Camera-type eye (tissue), 1 donor: ENCODE data around the gene SLC38A8. TPM values are rescaled to one million over a fixed set of nuclear protein-coding genes. Genes with fewer than 3 reads are reported as not detected.

Source experiments
- total RNA-seq: library from RNA; depleted of rRNA; stranded (reverse); fragments of >200 nt; gene quantifications from one replicate; pipeline ENCODE4 v1.2.3, GENCODE V29; 2014

Gene SLC38A8
- 6.6 TPM for total RNA-seq

DNA sequence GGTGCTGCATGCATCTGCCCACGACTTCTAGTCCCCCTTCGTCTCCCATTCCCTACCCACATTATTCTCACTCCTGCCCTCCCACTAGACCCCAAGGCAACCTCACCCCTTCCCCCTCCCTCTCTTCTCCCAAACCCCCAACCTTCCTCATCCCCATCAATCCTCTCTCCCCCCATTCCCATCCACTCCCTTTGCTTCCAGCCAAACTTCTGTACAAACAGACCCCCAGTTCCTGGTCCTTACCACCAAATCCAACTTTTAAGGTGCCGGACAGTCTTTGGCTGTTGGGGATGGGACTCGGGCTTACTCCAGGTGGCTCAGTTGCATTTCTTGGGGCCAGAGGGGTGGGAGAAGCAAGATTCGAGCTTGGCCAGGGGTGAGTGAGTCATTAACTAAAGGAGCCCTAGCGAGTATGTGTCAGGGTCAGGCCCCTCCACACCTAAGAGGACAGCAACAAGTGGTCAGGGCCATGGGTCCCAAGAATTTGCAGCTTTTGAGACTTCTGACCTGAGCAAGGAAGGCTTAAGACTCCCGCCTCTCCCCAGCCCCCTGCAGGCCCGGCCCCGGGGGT, at the start of gene SLC38A8:
SLC38A8 (minus strand) TSS at position 488 of the 571 bp plus-strand sequence. CDS start 638 bp downstream, outside the sequence.

DNA sequence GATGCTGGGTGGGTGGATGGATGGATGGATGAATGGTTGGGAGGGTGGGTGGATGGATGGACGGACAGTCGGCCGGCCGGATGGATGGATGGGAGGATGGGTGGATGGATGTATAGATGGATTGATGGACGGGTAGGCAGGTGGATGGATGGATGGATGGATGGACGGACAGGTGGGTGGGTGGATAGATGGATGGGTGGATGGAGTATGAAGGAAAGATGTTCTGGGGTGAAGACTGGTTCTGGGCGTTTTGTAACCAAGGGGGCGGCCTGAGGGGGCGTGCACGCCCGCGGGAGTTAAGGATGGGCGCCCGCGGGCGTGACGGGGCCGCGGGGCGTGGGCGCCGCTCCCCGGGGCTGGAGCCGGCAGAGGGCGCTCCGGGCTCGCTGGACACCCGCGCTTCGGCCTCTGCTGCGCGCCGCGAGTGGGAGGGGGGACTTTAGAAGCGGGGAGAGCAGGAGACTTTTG, 74.7 kb downstream of the SLC38A8 start, which contains the start of gene NECAB2:
NECAB2 (plus strand) TSS at position 407 of the 468 bp plus-strand sequence. CDS start 405 bp downstream, outside the sequence.

Other genes with a start within 250 kb of the SLC38A8 start
- gene HSBP1, start 234.8 kb downstream of the SLC38A8 start, total RNA-seq: 57.8 TPM
- 6.7 TPM for gene MLYCD, start 143.7 kb downstream of the SLC38A8 start, total RNA-seq
- 1.7 TPM for gene OSGIN1, start 89.6 kb downstream of the SLC38A8 start, total RNA-seq
- 7.3 TPM for gene NECAB2, start 74.6 kb downstream of the SLC38A8 start, total RNA-seq
- 149 TPM for gene MBTPS1, start 74.1 kb upstream of the SLC38A8 start, total RNA-seq
- gene HSDL1, start 102.4 kb upstream of the SLC38A8 start, total RNA-seq: 86.4 TPM
- gene DNAAF1, start 102.5 kb upstream of the SLC38A8 start, total RNA-seq: 0.33 TPM
- gene TAF1C, start 144.3 kb upstream of the SLC38A8 start, total RNA-seq: 63.7 TPM
- 4.3 TPM for gene ADAD2, start 148.4 kb upstream of the SLC38A8 start, total RNA-seq
- 1.8 TPM for gene KCNG4, start 197.2 kb upstream of the SLC38A8 start, total RNA-seq